ENCODE data around the gene IL1RL1. TPM values are rescaled to one million over a fixed set of nuclear protein-coding genes. Genes with fewer than 3 reads are reported as not detected.

IL1RL1 gene
- total RNA-seq, 1 experiment from 2014 or later, result 5.7 TPM

GRCh38 chr2:102284611-102285010, 26.8 kb upstream of the IL1RL1 start:
- H3K27ac ChIP-seq (ENCODE audit: low read length), result peak overlapping the region; percentile 74
- BruUV-seq (replicated peaks), result no TSS peak
- H3K4me2 ChIP-seq (ENCODE audit: low read length), result peak overlapping the region; percentile 62
- no peaks in the 10 kb centered on the region for H3K79me2 ChIP-seq (ENCODE audit: low read length)
- TF ChIP-seq EZH2phosphoT487 (IDR thresholded peaks at IDR 0.05; ENCODE audit: borderline replicate concordance, low read length) (no peak), EZH2 (IDR thresholded peaks at IDR 0.05; ENCODE audit: low read length, unreplicated experiment) (no peak), CTCF (conservative IDR thresholded peaks at IDR 0.05; ENCODE audit: low read depth, low read length) (no peak)
- ChIA-PET CTCF (no interaction called here), POLR2A (ENCODE audit: unreplicated experiment) (interaction anchor here (0.5 kb wide), 1 partner anchor 52 kb away, joined by 8 read pairs; no protein-coding TSS in a partner anchor)
- DNase-seq, result peak; percentile 62
- no peaks in the 10 kb centered on the region for H3K9me3 ChIP-seq (ENCODE audit: low read length)
- no peaks in the 10 kb centered on the region for H3F3A ChIP-seq (ENCODE audit: low read length, unreplicated experiment)
- H3K4me3 ChIP-seq (ENCODE audit: low read length), result peak overlapping the region; percentile 3; the same call in 1 of the 2 replicates
- H2AFZ ChIP-seq (ENCODE audit: low read length), result no peak overlapping the region
- intact Hi-C loops (cut with micrococcal nuclease), result loop anchor here (1.0 to 2.0 kb wide), 3 partner anchors 26 to 53 kb away; no protein-coding TSS in a partner anchor
- H3K27me3 ChIP-seq (ENCODE audit: low read length), result no peaks in the 10 kb centered on the region
- H3K36me3 ChIP-seq (ENCODE audit: low read depth, low read length), result no peaks in the 10 kb centered on the region
- peak overlapping the region; percentile 18; the same call in 1 of the 2 replicates for H3K9ac ChIP-seq (ENCODE audit: low read length)
- H3K9me2 ChIP-seq (replicated peaks; ENCODE audit: low read length), result no peaks in the 10 kb centered on the region
- H4K20me1 ChIP-seq (ENCODE audit: low read length), result no peaks in the 10 kb centered on the region
- peaks cover 28% of the 10 kb centered on the region for H3K4me1 ChIP-seq (ENCODE audit: insufficient read depth, low read length)
- peak; percentile 26; the same call in 1 of the 2 replicates for ATAC-seq

- no TSS peak for BruUV-seq (replicated peaks)
- Histone ChIP-seq H3K4me3 (ENCODE audit: low read length) (0 out of 2 replicates have a peak overlapping the region, but pooled peaks have one; percentile 3), H3K36me3 (ENCODE audit: low read depth, low read length) (no peaks in the 10 kb centered on the region), H3K9me3 (ENCODE audit: low read length) (no peaks in the 10 kb centered on the region), H3K79me2 (ENCODE audit: low read length) (no peaks in the 10 kb centered on the region), H2AFZ (ENCODE audit: low read length) (no peak overlapping the region), H3K9ac (ENCODE audit: low read length) (no peak overlapping the region), H3F3A (ENCODE audit: low read length, unreplicated experiment) (no peaks in the 10 kb centered on the region), H4K20me1 (ENCODE audit: low read length) (no peaks in the 10 kb centered on the region), H3K4me1 (ENCODE audit: insufficient read depth, low read length) (peaks cover 28% of the 10 kb centered on the region), H3K27me3 (ENCODE audit: low read length) (no peaks in the 10 kb centered on the region), H3K27ac (ENCODE audit: low read length) (peak overlapping the region; percentile 74), H3K9me2 (replicated peaks; ENCODE audit: low read length) (no peaks in the 10 kb centered on the region), H3K4me2 (ENCODE audit: low read length) (peak overlapping the region; percentile 62)
- POLR2A ChIA-PET (ENCODE audit: unreplicated experiment), result no interaction called here
- peak; percentile 94 for DNase-seq
- CTCF ChIA-PET, result interaction anchor here (0.9 to 1.0 kb wide), 3 partner anchors 10 to 70 kb away, joined by 3 to 5 read pairs (median 3); partner anchors contain the start of gene IL18R1
- TF ChIP-seq EZH2 (IDR thresholded peaks at IDR 0.05; ENCODE audit: low read length, unreplicated experiment) (no peak), EZH2phosphoT487 (IDR thresholded peaks at IDR 0.05; ENCODE audit: borderline replicate concordance, low read length) (no peak)
- intact Hi-C loops (cut with micrococcal nuclease), result loop anchor here (1.0 to 2.0 kb wide), 3 partner anchors 27 to 52 kb away; no protein-coding TSS in a partner anchor
- peak; percentile 92 for ATAC-seq
Observed at GRCh38 chr2:102285368-102285767, 26.0 kb upstream of the IL1RL1 start.

DNA sequence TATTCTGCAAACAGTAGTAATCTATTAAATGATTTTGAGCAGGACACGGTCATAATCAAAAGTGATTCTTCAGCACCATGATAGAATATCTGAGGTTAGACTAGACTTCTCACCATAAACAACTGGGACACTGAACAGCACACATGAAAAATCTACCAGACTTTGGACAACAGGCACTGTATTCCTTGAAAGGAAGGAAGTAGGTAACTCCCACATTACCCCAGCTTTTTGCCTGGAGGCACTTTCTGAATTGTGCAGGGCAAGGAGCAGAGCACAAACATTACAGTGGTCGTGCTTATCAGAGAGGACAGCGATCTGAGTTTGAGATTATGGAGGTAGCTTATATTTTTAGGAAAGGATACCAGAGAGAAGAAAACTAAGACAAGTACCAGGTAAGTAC, 25.3 kb upstream of the IL1RL1 start:
- Histone ChIP-seq H3K79me2 (ENCODE audit: low read length) (no peaks in the 10 kb centered on the region), H3K4me2 (ENCODE audit: low read length) (peak overlapping the region; percentile 49), H2AFZ (ENCODE audit: low read length) (no peak overlapping the region), H3K36me3 (ENCODE audit: low read depth, low read length) (no peaks in the 10 kb centered on the region), H3K27ac (ENCODE audit: low read length) (peak overlapping the region; percentile 2; the same call in 1 of the 2 replicates), H3K9me2 (replicated peaks; ENCODE audit: low read length) (no peaks in the 10 kb centered on the region), H3K27me3 (ENCODE audit: low read length) (no peaks in the 10 kb centered on the region), H3F3A (ENCODE audit: low read length, unreplicated experiment) (no peaks in the 10 kb centered on the region), H3K9me3 (ENCODE audit: low read length) (no peaks in the 10 kb centered on the region), H3K4me1 (ENCODE audit: insufficient read depth, low read length) (peaks cover 28% of the 10 kb centered on the region), H3K4me3 (ENCODE audit: low read length) (no peak overlapping the region), H4K20me1 (ENCODE audit: low read length) (no peaks in the 10 kb centered on the region), H3K9ac (ENCODE audit: low read length) (no peak overlapping the region)
- DNase-seq (peak; percentile 55), ATAC-seq (no peak; the same call in 1 of the 2 replicates)
- CTCF ChIA-PET, result interaction anchor here (0.9 to 1.0 kb wide), 3 partner anchors 9 to 70 kb away, joined by 3 to 5 read pairs (median 3); partner anchors contain the start of gene IL18R1
- TF ChIP-seq EZH2 (IDR thresholded peaks at IDR 0.05; ENCODE audit: low read length, unreplicated experiment) (no peak), EZH2phosphoT487 (IDR thresholded peaks at IDR 0.05; ENCODE audit: borderline replicate concordance, low read length) (no peak), CTCF (conservative IDR thresholded peaks at IDR 0.05; ENCODE audit: low read depth, low read length) (no peak)
- POLR2A ChIA-PET (ENCODE audit: unreplicated experiment), result interaction anchor here (0.7 kb wide), 2 partner anchors 1029 to 1206 kb away, joined by 4 to 7 read pairs; no protein-coding TSS in a partner anchor
- no TSS peak for BruUV-seq (replicated peaks)
- intact Hi-C loops (cut with micrococcal nuclease), result no loop called here
